ENCODE data around the gene CDK1. TPM values are rescaled to one million over a fixed set of nuclear protein-coding genes. Genes with fewer than 3 reads are reported as not detected.
A peak's percentile ranks its signal among the peaks of the same experiment; 100 is the strongest.

Gene CDK1
- total RNA-seq, 1 experiment from 2014 or later: 98.9 TPM

DNA sequence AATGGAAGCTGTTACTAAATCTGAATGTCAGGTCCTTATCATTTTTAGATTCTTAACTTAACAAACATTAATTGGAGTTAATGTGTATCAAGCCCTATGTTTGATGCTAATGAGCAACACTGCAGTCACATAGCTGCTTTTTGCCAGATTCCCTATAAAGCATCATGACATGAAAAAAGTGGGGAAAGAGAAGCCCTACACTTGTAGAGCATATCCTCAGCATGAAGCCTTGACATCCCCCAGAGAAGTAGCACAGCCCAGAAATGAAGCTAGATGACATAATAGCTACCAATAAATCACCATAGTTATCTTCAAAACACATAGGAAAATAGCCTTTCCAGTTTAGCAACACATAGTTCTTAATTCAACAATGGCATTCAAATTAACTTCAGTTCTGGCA is 49.2 kb upstream of the CDK1 start (continued):
- TF ChIP-seq, protein P1, sequence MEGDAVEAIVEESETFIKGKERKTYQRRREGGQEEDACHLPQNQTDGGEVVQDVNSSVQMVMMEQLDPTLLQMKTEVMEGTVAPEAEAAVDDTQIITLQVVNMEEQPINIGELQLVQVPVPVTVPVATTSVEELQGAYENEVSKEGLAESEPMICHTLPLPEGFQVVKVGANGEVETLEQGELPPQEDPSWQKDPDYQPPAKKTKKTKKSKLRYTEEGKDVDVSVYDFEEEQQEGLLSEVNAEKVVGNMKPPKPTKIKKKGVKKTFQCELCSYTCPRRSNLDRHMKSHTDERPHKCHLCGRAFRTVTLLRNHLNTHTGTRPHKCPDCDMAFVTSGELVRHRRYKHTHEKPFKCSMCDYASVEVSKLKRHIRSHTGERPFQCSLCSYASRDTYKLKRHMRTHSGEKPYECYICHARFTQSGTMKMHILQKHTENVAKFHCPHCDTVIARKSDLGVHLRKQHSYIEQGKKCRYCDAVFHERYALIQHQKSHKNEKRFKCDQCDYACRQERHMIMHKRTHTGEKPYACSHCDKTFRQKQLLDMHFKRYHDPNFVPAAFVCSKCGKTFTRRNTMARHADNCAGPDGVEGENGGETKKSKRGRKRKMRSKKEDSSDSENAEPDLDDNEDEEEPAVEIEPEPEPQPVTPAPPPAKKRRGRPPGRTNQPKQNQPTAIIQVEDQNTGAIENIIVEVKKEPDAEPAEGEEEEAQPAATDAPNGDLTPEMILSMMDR (IDR thresholded peaks at IDR 0.05): no peak
- TF ChIP-seq ZNF425 (CRISPR knock-in tag; conservative IDR thresholded peaks at IDR 0.05) (no peak), JUN (CRISPR knock-in tag; IDR thresholded peaks at IDR 0.05) (no peak), NR1H2 (CRISPR knock-in tag; IDR thresholded peaks at IDR 0.05) (no peak), STAT6 (CRISPR knock-in tag; conservative IDR thresholded peaks at IDR 0.05; ENCODE audit: low read depth) (no peak), GTF2I (CRISPR knock-in tag; conservative IDR thresholded peaks at IDR 0.05) (no peak), ESRRA (CRISPR knock-in tag; IDR thresholded peaks at IDR 0.05; ENCODE audit: borderline replicate concordance) (no peak), ZNF263 (CRISPR knock-in tag; IDR thresholded peaks at IDR 0.05; ENCODE audit: low read depth) (no peak), GABPB1 (CRISPR knock-in tag; IDR thresholded peaks at IDR 0.05) (no peak), TEAD1 (CRISPR knock-in tag; IDR thresholded peaks at IDR 0.05) (no peak), ZNF416 (CRISPR knock-in tag; IDR thresholded peaks at IDR 0.05) (no peak)

- H3K36me3 Mint-ChIP-seq: no peaks in the 10 kb centered on the region
- peak overlapping the region; percentile 94 for H3K4me3 Mint-ChIP-seq
- no peak overlapping the region for H3K27ac Mint-ChIP-seq
- TF ChIP-seq SMAD3 (CRISPR knock-in tag; IDR thresholded peaks at IDR 0.05; ENCODE audit: borderline replicate concordance) (no peak), GTF2I (CRISPR knock-in tag; conservative IDR thresholded peaks at IDR 0.05) (no peak)
- no peaks in the 10 kb centered on the region for H3K27me3 Mint-ChIP-seq (ENCODE audit: low read depth)
- peaks cover 37% of the 10 kb centered on the region for H3K4me1 Mint-ChIP-seq
- ChIA-PET POLR2A (no interaction called here), CTCF (no interaction called here)
- H3K9me3 Mint-ChIP-seq: no peaks in the 10 kb centered on the region
- ATAC-seq (no peak), DNase-seq (ENCODE audit: low spot score) (no peak)
These were observed 47.0 kb upstream of the CDK1 start for GRCh38 chr10:60731134-60731885.

DNA sequence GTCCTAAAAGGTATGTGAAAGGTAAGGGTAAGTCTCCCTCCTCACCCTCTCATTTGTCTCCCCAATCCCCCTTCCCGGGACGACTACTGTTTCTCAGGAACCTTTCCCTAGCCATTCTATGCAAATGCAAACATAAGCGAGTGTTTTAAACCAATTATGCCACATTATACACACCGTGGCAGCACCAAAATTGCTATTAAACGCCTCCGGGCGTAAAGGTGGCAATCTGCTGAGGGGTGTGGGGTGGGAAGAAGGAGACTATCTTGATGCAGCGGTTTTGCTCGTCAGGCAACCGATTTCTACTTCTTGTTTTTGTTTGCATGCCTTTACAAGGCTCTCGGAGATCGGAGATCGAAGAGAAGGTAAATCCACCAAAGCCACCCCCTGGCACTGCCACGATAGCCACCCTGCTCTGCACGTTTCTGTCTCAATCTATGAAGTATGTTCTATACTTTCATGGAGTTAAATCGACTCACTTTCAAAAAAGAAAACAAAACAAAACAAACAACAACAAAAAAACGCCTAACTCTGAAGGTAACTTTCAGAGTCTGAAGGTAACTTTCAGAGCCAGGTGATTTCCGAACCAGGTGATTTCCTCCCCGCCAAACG is 46.0 kb upstream of the CDK1 start:
- no peak for DNase-seq (ENCODE audit: low spot score)
- ATAC-seq: no peak
- TF ChIP-seq NR3C1 (CRISPR knock-in tag; conservative IDR thresholded peaks at IDR 0.05; ENCODE audit: low read depth) (no peak), GTF2I (CRISPR knock-in tag; conservative IDR thresholded peaks at IDR 0.05) (no peak), RORB (CRISPR knock-in tag; IDR thresholded peaks at IDR 0.05) (no peak), NFYB (CRISPR knock-in tag; conservative IDR thresholded peaks at IDR 0.05; ENCODE audit: low read depth) (no peak), ZNF671 (CRISPR knock-in tag; IDR thresholded peaks at IDR 0.05) (no peak), E2F1 (CRISPR knock-in tag; IDR thresholded peaks at IDR 0.05) (no peak), ZNF423 (CRISPR knock-in tag; IDR thresholded peaks at IDR 0.05) (no peak), ZNF263 (CRISPR knock-in tag; IDR thresholded peaks at IDR 0.05; ENCODE audit: low read depth) (no peak), ESRRA (CRISPR knock-in tag; IDR thresholded peaks at IDR 0.05; ENCODE audit: borderline replicate concordance) (no peak)
- TF ChIP-seq, protein P2, sequence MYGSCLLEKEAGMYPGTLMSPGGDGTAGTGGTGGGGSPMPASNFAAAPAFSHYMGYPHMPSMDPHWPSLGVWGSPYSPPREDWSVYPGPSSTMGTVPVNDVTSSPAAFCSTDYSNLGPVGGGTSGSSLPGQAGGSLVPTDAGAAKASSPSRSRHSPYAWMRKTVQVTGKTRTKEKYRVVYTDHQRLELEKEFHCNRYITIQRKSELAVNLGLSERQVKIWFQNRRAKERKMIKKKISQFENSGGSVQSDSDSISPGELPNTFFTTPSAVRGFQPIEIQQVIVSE (CRISPR knock-in tag; IDR thresholded peaks at IDR 0.05; ENCODE audit: borderline replicate concordance): no peak
- Mint-ChIP-seq H3K4me3 (peak overlapping the region; percentile 94), H3K27me3 (ENCODE audit: low read depth) (no peaks in the 10 kb centered on the region), H3K9me3 (no peaks in the 10 kb centered on the region), H3K36me3 (no peaks in the 10 kb centered on the region), H3K4me1 (peaks cover 33% of the 10 kb centered on the region), H3K27ac (peak overlapping the region; percentile 64; the same call in 1 of the 2 replicates)
- POLR2A ChIA-PET: no interaction called here
- CTCF ChIA-PET: no interaction called here

All from WTC11 (cell line).